ENCODE measurements around the gene ACTR3. TPM values are rescaled to one million over a fixed set of nuclear protein-coding genes. Genes with fewer than 3 reads are reported as not detected.

ACTR3 gene
- total and polyA plus RNA-seq, 4 donors, result 34.4 to 99.6 (median 51.8) TPM

- DNase-seq (ENCODE audit: low spot score), result no peak
- H3K4me3 ChIP-seq (ENCODE audit: low read depth in 1 of 3, low read length in 3 of 3), result no peak overlapping the region
- no peak overlapping the region for H3K27ac ChIP-seq (ENCODE audit: low read depth in 1 of 2, low read length in 2 of 2)
- peaks cover 0 to 2% (median 0%) of the 10 kb centered on the region in 4 donors for H3K36me3 ChIP-seq (ENCODE audit: control insufficient read depth in 4 of 4, insufficient read depth in 3 of 4, low read depth in 1 of 4, low read length in 3 of 4)
- no peaks in the 10 kb centered on the region for H3K4me1 ChIP-seq (ENCODE audit: control insufficient read depth in 4 of 4, insufficient read depth in 4 of 4, low read length in 3 of 4)
- no peaks in the 10 kb centered on the region for H3K27me3 ChIP-seq (ENCODE audit: control insufficient read depth in 4 of 4, insufficient read depth in 4 of 4, low read length in 3 of 4)
- H3K9me3 ChIP-seq (ENCODE audit: control insufficient read depth in 4 of 4, low read length in 3 of 4), result no peaks in the 10 kb centered on the region
- 90% methylated on average over 8 of the region's 8 CpGs for WGBS
- TF ChIP-seq GABPA (IDR thresholded peaks at IDR 0.05 in 1 of 2, conservative IDR thresholded peaks at IDR 0.05 in 1 of 2) (no peak), MAX (IDR thresholded peaks at IDR 0.05) (no peak), SP1 (IDR thresholded peaks at IDR 0.05) (no peak), FOXA1 (IDR thresholded peaks at IDR 0.05) (no peak), REST (IDR thresholded peaks at IDR 0.05) (no peak), RAD21 (IDR thresholded peaks at IDR 0.05) (no peak), CTCF (IDR thresholded peaks at IDR 0.05; ENCODE audit: low read depth, low read length, missing input control) (no peak), ATF3 (IDR thresholded peaks at IDR 0.05) (no peak), JUND (IDR thresholded peaks at IDR 0.05) (no peak), EGR1 (IDR thresholded peaks at IDR 0.05; ENCODE audit: low read depth in 2 of 2) (no peak), NR2F2 (IDR thresholded peaks at IDR 0.05) (no peak), ZBTB33 (IDR thresholded peaks at IDR 0.05) (no peak), YY1 (IDR thresholded peaks at IDR 0.05) (no peak), RXRA (IDR thresholded peaks at IDR 0.05) (no peak), TAF1 (conservative IDR thresholded peaks at IDR 0.05) (no peak), HNF4G (IDR thresholded peaks at IDR 0.05) (no peak), HNF4A (conservative IDR thresholded peaks at IDR 0.05) (no peak), FOXA2 (IDR thresholded peaks at IDR 0.05) (no peak)
- H3K9ac ChIP-seq (ENCODE audit: low read depth in 1 of 2, low read length in 2 of 2), result no peak overlapping the region
These were observed 87.3 kb downstream of the ACTR3 start for GRCh38 chr2:113977060-113977659.

Measured in liver (tissue), 9 donors.